ENCODE data around the gene CPEB3. TPM values are rescaled to one million over a fixed set of nuclear protein-coding genes. Genes with fewer than 3 reads are reported as not detected.
"Not testable (repeated sequence)": the region's sequence is repeated elsewhere in the genome, so short reads cannot be mapped to it uniquely, and the experiment has no call there.

Gene CPEB3
- total RNA-seq, 2 experiments from 2014 or later: 2.3 to 2.4 TPM

DNA sequence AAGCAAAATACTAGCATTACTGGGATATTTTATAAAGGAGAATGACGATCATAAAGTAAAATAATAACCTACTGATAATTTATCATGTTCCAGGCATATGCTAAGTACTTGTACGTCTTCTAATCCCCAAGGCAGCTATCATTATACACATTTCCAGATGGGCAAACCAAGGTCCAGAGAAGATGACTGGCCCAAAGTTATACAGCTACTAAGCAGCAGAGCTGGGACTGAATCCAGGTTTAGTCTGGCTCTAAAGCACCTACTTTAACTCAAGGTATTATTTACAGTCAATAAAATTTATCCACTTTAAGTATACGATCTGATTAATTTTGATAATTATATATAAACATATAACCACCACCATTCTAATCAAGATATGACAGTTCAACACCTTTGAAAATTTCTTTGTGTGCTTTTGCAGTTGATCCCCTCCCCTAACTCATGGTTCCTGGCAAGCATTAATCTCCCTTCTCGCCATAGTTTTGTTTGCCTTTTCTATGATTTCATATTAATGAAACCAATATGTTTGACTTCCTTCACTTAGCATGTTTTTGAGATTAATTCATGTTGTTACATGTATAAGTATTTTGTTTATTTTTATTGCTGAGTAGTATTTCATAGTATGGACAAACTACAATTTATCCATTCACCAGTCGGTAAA, 126.7 kb downstream of the CPEB3 start:
- Mint-ChIP-seq H3K27me3 (ENCODE audit: low read depth) (no peaks in the 10 kb centered on the region), H3K27ac (no peak overlapping the region)
- CTCF ChIA-PET: no interaction called here

DNA sequence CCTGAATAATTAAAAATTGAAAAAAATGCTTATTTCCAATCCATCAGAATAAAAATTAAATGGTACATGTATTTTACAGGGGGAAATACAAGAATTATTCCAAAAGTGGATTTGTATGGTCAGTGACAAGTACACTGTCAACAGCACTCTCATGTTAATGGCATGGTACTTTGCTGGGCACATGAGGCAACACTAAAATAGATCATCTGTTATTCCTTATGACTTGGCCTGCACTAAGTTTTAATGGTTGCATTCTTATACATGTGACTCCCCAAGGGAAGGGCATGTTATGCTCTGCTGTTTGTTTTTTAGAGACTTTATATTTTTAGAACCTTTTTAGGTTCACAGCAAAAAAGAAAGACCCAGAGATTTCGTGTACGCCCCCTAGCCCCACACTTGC, 128.3 kb downstream of the CPEB3 start:
- ATAC-seq (no peak), DNase-seq (no peak)
- Mint-ChIP-seq H3K4me1 (ENCODE audit: low read depth) (no peaks in the 10 kb centered on the region), H3K27me3 (ENCODE audit: low read depth) (no peaks in the 10 kb centered on the region), H3K9me3 (ENCODE audit: insufficient read depth) (peaks cover 4% of the 10 kb centered on the region), H3K36me3 (ENCODE audit: low read depth) (peaks cover 10% of the 10 kb centered on the region), H3K4me3 (no peak overlapping the region), H3K27ac (no peak overlapping the region)
- CTCF ChIA-PET: no interaction called here
- POLR2A ChIA-PET: no interaction called here

More for the DNA sequence above, 126.7 kb downstream of the CPEB3 start:
- POLR2A ChIA-PET: no interaction called here
- no peak overlapping the region for H3K4me3 Mint-ChIP-seq
- ATAC-seq: no peak
- H3K36me3 Mint-ChIP-seq (ENCODE audit: low read depth): peaks cover 16% of the 10 kb centered on the region
- H3K9me3 Mint-ChIP-seq (ENCODE audit: insufficient read depth): peaks cover 4% of the 10 kb centered on the region
- no peaks in the 10 kb centered on the region for H3K4me1 Mint-ChIP-seq (ENCODE audit: low read depth)
- DNase-seq: no peak

DNA sequence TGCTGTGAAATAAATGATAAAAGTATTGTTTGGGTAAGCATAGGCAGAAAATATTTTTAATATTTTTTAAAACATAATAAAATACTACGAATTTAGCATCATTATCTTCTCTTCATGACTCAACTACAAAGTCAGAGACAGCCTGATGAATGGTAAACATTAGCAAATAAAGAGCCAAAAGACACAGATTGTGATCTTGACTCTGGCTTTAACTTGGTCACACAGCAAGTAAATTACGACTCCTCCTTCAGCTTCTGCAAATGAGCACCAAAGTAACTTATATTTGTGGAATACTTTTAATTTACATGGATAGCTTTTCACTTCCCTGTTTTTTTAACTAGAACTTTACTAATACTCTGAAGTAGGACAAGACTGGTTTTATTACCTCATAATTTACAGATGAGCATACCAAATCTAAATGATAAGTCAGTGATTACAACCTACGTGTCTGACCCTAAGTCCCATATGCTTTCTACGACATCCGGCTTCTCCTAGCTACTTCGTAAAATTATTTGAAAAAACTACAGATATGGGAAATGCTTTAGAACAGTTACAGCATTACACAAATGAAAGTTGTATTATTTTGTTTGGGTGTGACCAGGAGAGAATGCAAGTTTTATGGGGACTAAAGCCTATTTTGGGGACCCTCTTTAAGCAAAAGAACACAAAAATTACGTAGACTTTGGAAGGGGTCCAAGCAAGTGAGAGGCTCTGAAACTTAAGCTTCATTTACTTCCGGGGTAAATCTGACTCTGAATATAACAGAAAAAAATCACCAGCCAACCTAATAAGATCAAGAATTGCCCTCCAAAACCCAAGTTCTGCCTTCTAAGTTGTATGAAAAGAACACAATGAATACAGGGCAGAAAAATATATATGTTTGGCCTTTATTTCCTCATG, 133.8 kb downstream of the CPEB3 start:
- POLR2A ChIA-PET: no interaction called here
- CTCF ChIA-PET: interaction anchor here (0.6 kb wide), 1 partner anchor 32 kb away, joined by 3 read pairs; no protein-coding TSS in a partner anchor

DNA sequence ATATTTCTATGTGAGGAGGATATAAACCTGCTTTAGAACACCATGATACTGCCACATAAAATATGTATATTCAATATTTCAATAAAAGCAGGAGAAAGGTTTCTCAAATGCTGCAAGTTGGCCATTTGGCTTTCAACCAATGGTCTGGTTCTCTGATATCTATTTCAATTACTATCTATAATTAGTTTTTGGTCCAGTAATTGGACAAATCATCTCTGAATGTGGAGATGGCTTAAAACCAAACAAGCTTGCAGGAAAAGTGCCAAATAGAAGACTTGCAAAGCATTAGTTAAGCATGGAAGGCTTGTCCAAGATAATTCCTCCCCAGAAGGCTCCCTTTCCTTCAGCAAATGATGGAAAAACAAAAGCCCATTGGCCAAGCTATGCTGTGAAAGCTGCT, 140.1 kb downstream of the CPEB3 start:
- no peaks in the 10 kb centered on the region for H3K27me3 Mint-ChIP-seq (ENCODE audit: low read depth)
- no peaks in the 10 kb centered on the region for H3K9me3 Mint-ChIP-seq (ENCODE audit: insufficient read depth)
- ChIA-PET POLR2A (no interaction called here), CTCF (no interaction called here)
- H3K4me1 Mint-ChIP-seq (ENCODE audit: low read depth): no peaks in the 10 kb centered on the region
- no peak overlapping the region for H3K27ac Mint-ChIP-seq
- no peak overlapping the region for H3K4me3 Mint-ChIP-seq
- H3K36me3 Mint-ChIP-seq (ENCODE audit: low read depth): no peaks in the 10 kb centered on the region
- no peak for ATAC-seq
- no peak for DNase-seq

More for the DNA sequence above, 133.8 kb downstream of the CPEB3 start:
- Mint-ChIP-seq H3K4me1 (ENCODE audit: low read depth) (no peaks in the 10 kb centered on the region), H3K27ac (no peak overlapping the region), H3K36me3 (ENCODE audit: low read depth) (no peaks in the 10 kb centered on the region), H3K9me3 (ENCODE audit: insufficient read depth) (no peaks in the 10 kb centered on the region), H3K4me3 (no peak overlapping the region), H3K27me3 (ENCODE audit: low read depth) (no peaks in the 10 kb centered on the region)
- DNase-seq (no peak), ATAC-seq (no peak)

DNA sequence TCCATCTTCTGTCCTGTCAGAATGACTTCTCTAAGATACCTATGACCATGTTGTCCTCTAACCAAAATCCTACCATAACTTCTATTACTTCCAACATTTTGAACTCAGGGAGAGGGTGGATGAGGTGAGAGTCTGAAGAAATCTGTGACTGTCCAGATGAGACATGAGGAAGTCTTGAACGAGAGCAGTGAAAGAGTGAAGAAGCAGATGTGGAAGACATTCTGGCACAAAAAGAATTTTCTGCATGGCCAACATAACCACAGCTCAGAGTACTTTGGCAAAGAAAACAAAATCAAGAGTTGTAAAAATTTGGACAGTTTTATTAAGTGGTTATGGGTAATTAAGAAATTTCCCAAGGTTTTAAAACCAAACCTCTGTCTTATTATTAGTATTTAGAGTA, 141.6 kb downstream of the CPEB3 start:
- Mint-ChIP-seq H3K4me3 (no peak overlapping the region), H3K36me3 (ENCODE audit: low read depth) (no peaks in the 10 kb centered on the region), H3K27me3 (ENCODE audit: low read depth) (no peaks in the 10 kb centered on the region), H3K4me1 (ENCODE audit: low read depth) (no peaks in the 10 kb centered on the region), H3K9me3 (ENCODE audit: insufficient read depth) (no peaks in the 10 kb centered on the region), H3K27ac (no peak overlapping the region)
- ChIA-PET CTCF (no interaction called here), POLR2A (interaction anchor here (0.6 kb wide), 1 partner anchor 1279 kb away, joined by 3 read pairs; no protein-coding TSS in a partner anchor)
- ATAC-seq (no peak), DNase-seq (no peak)

DNA sequence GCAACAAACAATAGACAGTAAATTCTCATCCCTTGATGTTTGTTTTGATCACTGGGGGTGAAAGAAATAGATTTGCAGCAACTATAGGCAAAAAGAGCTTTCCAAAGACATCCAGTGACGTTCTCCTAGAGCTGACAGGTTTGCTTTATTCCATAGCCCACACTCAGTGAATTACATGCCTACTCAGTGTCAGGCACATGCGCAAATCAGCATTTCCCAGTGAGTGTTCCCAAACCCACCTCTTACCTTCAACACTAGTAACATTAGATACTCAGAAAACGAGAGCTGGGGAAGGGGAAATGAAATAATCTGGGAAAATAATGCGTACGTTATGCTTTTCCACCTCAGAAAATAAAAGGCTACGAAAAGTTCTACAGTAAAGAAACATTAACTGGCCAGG, 144.1 kb downstream of the CPEB3 start:
- ATAC-seq (no peak), DNase-seq (no peak)
- Mint-ChIP-seq H3K4me1 (ENCODE audit: low read depth) (no peaks in the 10 kb centered on the region), H3K27me3 (ENCODE audit: low read depth) (no peaks in the 10 kb centered on the region), H3K9me3 (ENCODE audit: insufficient read depth) (no peaks in the 10 kb centered on the region), H3K4me3 (no peak overlapping the region), H3K36me3 (ENCODE audit: low read depth) (peaks cover 3% of the 10 kb centered on the region), H3K27ac (no peak overlapping the region)
- POLR2A ChIA-PET: no interaction called here
- CTCF ChIA-PET: no interaction called here

DNA sequence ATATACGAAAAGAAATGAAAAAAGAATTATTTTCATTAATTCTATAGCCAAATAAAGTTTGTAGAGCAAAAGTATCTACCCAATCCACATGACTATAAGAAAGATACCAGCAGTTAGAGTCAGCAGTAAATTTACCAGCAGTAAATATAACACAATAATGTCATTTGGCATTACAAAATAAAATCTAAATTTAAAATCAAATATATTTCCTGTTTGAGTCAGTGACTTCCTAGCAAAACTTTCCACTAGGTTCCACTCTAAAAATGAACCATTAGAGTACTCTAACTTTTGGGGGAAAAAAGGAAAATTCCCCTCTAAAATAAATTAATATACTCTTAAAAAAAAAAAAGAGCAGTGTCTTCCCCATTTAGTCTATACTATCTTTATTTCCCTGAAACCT, 144.8 kb downstream of the CPEB3 start:
- ATAC-seq (no peak), DNase-seq (no peak)
- Mint-ChIP-seq H3K9me3 (ENCODE audit: insufficient read depth) (no peaks in the 10 kb centered on the region), H3K4me1 (ENCODE audit: low read depth) (no peaks in the 10 kb centered on the region), H3K36me3 (ENCODE audit: low read depth) (peaks cover 3% of the 10 kb centered on the region), H3K4me3 (no peak overlapping the region), H3K27me3 (ENCODE audit: low read depth) (no peaks in the 10 kb centered on the region), H3K27ac (no peak overlapping the region)
- ChIA-PET POLR2A (no interaction called here), CTCF (no interaction called here)

DNA sequence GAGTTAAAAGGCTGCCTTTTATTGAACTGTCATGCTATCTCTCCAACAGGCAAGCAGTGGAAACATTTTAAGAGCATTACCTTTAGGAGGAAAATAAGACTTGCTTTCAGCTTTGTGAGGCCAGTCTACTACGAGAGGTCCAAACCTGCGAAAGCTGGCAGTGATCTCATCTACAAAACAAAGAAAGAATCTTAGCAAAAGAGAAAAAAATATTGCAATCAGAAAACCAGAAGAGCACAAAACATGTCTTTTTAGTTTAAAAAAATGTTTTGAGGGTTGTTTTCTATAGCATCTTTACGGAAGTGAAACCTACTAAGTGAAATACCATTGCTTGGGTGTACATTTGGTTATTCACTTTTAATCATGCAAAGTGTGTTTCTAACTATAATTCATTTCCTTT, 147.9 kb downstream of the CPEB3 start:
- Mint-ChIP-seq H3K9me3 (ENCODE audit: insufficient read depth) (no peaks in the 10 kb centered on the region), H3K27me3 (ENCODE audit: low read depth) (no peaks in the 10 kb centered on the region), H3K4me3 (no peak overlapping the region), H3K27ac (no peak overlapping the region), H3K36me3 (ENCODE audit: low read depth) (peaks cover 9% of the 10 kb centered on the region), H3K4me1 (ENCODE audit: low read depth) (no peaks in the 10 kb centered on the region)
- no peak for ATAC-seq
- CTCF ChIA-PET: no interaction called here
- DNase-seq: no peak
- POLR2A ChIA-PET: no interaction called here

DNA sequence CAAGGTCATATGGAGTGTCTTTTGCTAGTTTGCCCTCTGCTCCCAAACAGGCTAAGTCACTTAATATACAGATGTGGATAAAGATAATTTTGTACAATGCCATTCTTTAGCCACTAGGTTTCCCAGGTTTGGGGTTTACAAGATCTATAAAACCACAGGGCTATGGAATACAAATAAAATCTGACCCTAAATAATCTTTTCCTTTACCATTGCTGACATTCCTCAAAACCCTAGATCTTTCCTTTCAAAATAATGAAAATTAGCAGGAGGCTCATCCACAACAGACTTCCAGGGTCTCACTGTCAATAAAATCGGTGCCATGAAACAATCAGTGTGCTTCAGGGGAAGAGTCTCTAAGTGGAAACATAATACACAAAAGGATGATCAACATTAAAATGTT, 148.4 kb downstream of the CPEB3 start:
- POLR2A ChIA-PET: no interaction called here

DNA sequence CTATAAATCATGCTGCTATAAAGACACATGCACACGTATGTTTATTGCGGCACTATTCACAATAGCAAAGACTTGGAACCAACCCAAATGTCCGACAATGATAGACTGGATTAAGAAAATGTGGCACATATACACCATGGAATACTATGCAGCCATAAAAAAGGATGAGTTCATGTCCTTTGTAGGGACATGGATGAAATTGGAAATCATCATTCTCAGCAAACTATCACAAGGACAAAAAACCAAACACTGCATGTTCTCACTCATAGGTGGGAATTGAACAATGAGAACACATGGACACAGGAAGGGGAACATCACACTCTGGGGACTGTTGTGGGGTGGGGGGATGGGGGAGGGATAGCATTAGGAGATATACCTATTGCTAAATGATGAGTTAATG, 149.7 kb downstream of the CPEB3 start:
- H3K36me3 Mint-ChIP-seq (ENCODE audit: low read depth); CTCF ChIA-PET; H3K27me3 Mint-ChIP-seq (ENCODE audit: low read depth); H3K9me3 Mint-ChIP-seq (ENCODE audit: insufficient read depth); H3K27ac Mint-ChIP-seq; H3K4me3 Mint-ChIP-seq; POLR2A ChIA-PET; ATAC-seq; H3K4me1 Mint-ChIP-seq (ENCODE audit: low read depth); DNase-seq: not testable (repeated sequence)

More for the DNA sequence above, 148.4 kb downstream of the CPEB3 start:
- DNase-seq: no peak
- no peak overlapping the region for H3K27ac Mint-ChIP-seq
- H3K36me3 Mint-ChIP-seq (ENCODE audit: low read depth): peaks cover 9% of the 10 kb centered on the region
- no peaks in the 10 kb centered on the region for H3K9me3 Mint-ChIP-seq (ENCODE audit: insufficient read depth)
- H3K4me3 Mint-ChIP-seq: no peak overlapping the region
- H3K27me3 Mint-ChIP-seq (ENCODE audit: low read depth): no peaks in the 10 kb centered on the region
- CTCF ChIA-PET: no interaction called here
- no peak for ATAC-seq
- no peaks in the 10 kb centered on the region for H3K4me1 Mint-ChIP-seq (ENCODE audit: low read depth)

DNA sequence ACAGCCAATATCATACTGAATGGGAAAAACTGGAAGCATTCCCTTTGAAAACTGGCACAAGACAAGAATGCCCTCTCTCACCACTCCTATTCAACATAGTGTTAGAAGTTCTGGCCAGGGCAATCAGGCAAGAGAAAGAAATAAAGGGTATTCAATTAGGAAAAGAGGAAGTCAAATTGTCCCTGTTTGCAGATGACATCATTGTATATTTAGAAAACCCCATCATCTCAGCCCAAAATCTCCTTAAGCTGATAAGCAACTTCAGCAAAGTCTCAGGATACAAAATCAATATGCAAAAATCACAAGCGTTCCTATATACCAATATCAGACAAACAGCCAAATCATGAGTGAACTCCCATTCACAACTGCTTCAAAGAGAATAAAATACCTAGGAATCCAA, 156.8 kb downstream of the CPEB3 start:
- POLR2A ChIA-PET; H3K36me3 Mint-ChIP-seq (ENCODE audit: low read depth): not testable (repeated sequence)

DNA sequence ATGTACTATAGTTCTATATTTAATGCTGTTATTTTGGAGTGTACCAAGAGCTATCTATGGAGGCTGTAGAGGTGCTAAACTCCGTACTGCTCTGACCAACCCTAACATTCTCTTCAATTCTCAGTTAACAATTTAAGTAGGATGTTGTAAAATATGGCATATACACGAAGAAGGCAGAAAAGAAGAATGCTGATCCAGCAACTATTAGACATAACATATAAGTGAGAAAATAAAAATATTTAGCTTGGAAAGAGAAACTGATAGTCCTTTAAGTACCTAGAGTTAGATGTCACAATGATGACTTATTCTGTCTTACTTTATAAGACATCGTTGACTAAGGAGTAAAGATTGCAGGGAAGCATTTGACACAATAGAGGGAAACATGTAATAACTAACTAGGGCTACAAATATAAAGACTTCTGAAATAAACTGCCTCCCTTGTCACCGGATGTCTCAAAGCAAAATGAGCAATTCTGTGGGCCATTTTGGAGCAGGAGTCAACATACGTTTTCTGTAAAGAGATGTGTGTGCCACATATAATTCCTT, 159.5 kb downstream of the CPEB3 start:
- Mint-ChIP-seq H3K4me1 (ENCODE audit: low read depth) (no peaks in the 10 kb centered on the region), H3K27me3 (ENCODE audit: low read depth) (no peaks in the 10 kb centered on the region), H3K27ac (no peak overlapping the region), H3K9me3 (ENCODE audit: insufficient read depth) (peaks cover 6% of the 10 kb centered on the region), H3K36me3 (ENCODE audit: low read depth) (peaks cover 5% of the 10 kb centered on the region), H3K4me3 (no peak overlapping the region)
- no peak for DNase-seq
- POLR2A ChIA-PET: no interaction called here
- no peak for ATAC-seq
- CTCF ChIA-PET: no interaction called here

More for the DNA sequence above, 156.8 kb downstream of the CPEB3 start:
- H3K27ac Mint-ChIP-seq; H3K4me3 Mint-ChIP-seq; ATAC-seq; H3K27me3 Mint-ChIP-seq (ENCODE audit: low read depth); H3K4me1 Mint-ChIP-seq (ENCODE audit: low read depth); H3K9me3 Mint-ChIP-seq (ENCODE audit: insufficient read depth); DNase-seq; CTCF ChIA-PET: not testable (repeated sequence)

All from activated CD8-positive, alpha-beta T cell treated with anti-CD3 and anti-CD28 coated beads, Interleukin-2, amount 10 ng/mL, durations not matched to agents 7 days and 5 days (primary cell).